RWPE2 (cell line): Measurements from ENCODE around the gene B3GNT8.

ENCODE experiments used
- ATAC-seq: fragments of 200-7000 bp; cut with Tn5 transposase; 3 replicates; pipeline ENCODE4 v1.9.1; 2021; ENCODE audit warnings: low read depth
- DNase-seq: peaks from one replicate; pipeline ENCODE4 v3.0.0-alpha.2; 2020; ENCODE audit warnings: low spot score
- H3K27ac ChIP-seq: fragments of 450-650 bp; 2 replicates; pipeline ENCODE4 v1.5.1; 2017; ENCODE audit warnings: mild to moderate bottlenecking; ENCODE audit not compliant: poor library complexity, severe bottlenecking
- H3K27me3 ChIP-seq: fragments of 250-450 bp; sonication (Bioruptor Pico); 2 replicates; pipeline ENCODE4 v1.5.1; 2021; ENCODE audit warnings: mild to moderate bottlenecking, moderate library complexity; ENCODE audit not compliant: insufficient read depth, poor library complexity, severe bottlenecking
- H3K36me3 ChIP-seq: fragments of 250-450 bp; sonication (Bioruptor Pico); 2 replicates; pipeline ENCODE4 v1.5.1; 2020; ENCODE audit warnings: low read depth, mild to moderate bottlenecking, moderate library complexity
- H3K4me1 ChIP-seq: fragments of 250-450 bp; sonication (Bioruptor Pico); 2 replicates; pipeline ENCODE4 v1.5.1; 2021; ENCODE audit warnings: mild to moderate bottlenecking, moderate library complexity; ENCODE audit not compliant: insufficient read depth, poor library complexity, severe bottlenecking
- H3K4me3 ChIP-seq: fragments of 250-450 bp; sonication (Bioruptor Pico); 2 replicates; pipeline ENCODE4 v1.5.1; 2021; ENCODE audit warnings: mild to moderate bottlenecking, moderate library complexity; ENCODE audit not compliant: severe bottlenecking
- H3K9me3 ChIP-seq: fragments of 250-450 bp; sonication (Bioruptor Pico); 2 replicates; pipeline ENCODE4 v1.5.1; 2021; ENCODE audit warnings: mild to moderate bottlenecking, moderate library complexity; ENCODE audit not compliant: severe bottlenecking
- CTCF ChIP-seq: fragments of 450-650 bp; IDR thresholded peaks from one replicate; pipeline ENCODE4 v1.5.1; 2017; ENCODE audit warnings: mild to moderate bottlenecking, moderate library complexity; ENCODE audit not compliant: poor library complexity, severe bottlenecking

The B3GNT8 gene

DNA sequence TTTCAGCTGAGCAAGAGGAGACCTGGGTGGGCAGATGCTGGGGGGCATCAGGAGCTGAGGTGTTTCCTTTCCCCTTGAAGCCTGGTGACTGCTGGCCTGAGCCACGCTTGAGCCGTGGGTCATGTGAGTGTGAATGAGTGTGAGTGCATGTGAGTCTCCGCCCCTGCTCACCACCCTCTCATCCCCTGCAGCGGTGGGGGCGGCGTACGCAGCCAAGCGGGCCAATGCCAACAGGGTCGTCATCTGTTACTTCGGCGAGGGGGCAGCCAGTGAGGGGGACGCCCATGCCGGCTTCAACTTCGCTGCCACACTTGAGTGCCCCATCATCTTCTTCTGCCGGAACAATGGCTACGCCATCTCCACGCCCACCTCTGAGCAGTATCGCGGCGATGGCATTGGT, 5.2 kb downstream of the B3GNT8 start:
- no peaks in the 10 kb centered on the region for H3K27me3 ChIP-seq
- ATAC-seq (no peak), DNase-seq (no peak)
- H3K4me3 ChIP-seq: no peak overlapping the region
- no peak for TF ChIP-seq CTCF
- H3K4me1 ChIP-seq: no peaks in the 10 kb centered on the region
- peaks cover 14% of the 10 kb centered on the region for H3K36me3 ChIP-seq
- H3K27ac ChIP-seq: no peak overlapping the region
- H3K9me3 ChIP-seq: no peaks in the 10 kb centered on the region

GRCh38 chr19:41421314-41421713, 5.9 kb downstream of the B3GNT8 start:
- ATAC-seq: no peak
- Histone ChIP-seq H3K36me3 (peaks cover 14% of the 10 kb centered on the region), H3K9me3 (no peaks in the 10 kb centered on the region), H3K27me3 (no peaks in the 10 kb centered on the region), H3K4me1 (no peaks in the 10 kb centered on the region), H3K4me3 (no peak overlapping the region), H3K27ac (no peak overlapping the region)
- no peak for DNase-seq
- no peak for TF ChIP-seq CTCF

DNA sequence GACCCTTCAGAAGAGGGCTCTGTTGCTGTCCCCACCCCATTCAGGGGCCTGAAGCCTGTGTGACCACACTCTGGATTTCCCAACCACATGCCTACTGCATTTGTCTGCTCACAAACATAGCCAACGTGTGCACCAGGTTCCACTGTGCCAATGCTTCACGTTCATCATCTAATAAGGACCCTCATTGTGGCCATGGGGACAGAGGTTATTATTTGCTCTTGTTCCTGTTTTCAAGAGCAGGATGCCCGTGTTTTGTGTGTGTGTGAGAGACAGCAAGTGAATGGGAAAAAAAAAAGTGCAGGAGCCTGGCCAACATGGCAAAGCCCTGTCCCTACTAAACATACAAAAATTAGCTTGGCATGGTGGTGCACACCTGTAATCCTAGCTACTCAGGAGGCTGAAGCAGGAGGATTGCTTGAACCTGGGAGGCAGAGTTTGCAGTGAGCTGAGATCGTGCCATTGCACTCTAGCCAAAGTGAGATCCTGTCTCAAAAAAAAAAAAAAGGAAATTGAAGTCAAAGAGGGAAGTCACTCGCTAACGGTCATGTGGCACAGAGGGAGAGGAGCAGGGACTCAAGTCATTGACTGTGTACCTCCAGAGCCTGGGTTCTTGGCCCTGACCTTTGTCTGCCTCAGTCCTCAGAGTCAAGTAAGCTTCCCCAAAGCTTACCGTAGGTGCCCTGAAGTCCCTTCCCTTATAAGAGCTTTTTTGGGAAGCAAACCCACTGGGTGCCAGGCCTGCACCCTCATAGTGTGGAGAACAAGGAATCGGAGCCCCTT, 6.9 kb downstream of the B3GNT8 start:
- TF ChIP-seq CTCF: no peak
- H3K4me3 ChIP-seq: no peak overlapping the region
- DNase-seq (no peak), ATAC-seq (no peak)
- no peaks in the 10 kb centered on the region for H3K9me3 ChIP-seq
- H3K4me1 ChIP-seq: no peaks in the 10 kb centered on the region
- peaks cover 14% of the 10 kb centered on the region for H3K36me3 ChIP-seq
- no peak overlapping the region for H3K27ac ChIP-seq
- no peaks in the 10 kb centered on the region for H3K27me3 ChIP-seq

- Histone ChIP-seq H3K36me3 (peaks cover 7% of the 10 kb centered on the region), H3K4me1 (no peaks in the 10 kb centered on the region), H3K4me3 (no peak overlapping the region), H3K27ac (no peak overlapping the region), H3K9me3 (no peaks in the 10 kb centered on the region), H3K27me3 (no peaks in the 10 kb centered on the region)
- no peak for TF ChIP-seq CTCF
- DNase-seq (no peak), ATAC-seq (no peak)
Measured at GRCh38 chr19:41416194-41416674, 10.9 kb downstream of the B3GNT8 start.

- no peaks in the 10 kb centered on the region for H3K9me3 ChIP-seq
- TF ChIP-seq CTCF: no peak
- H3K4me3 ChIP-seq: no peak overlapping the region
- DNase-seq: no peak
- H3K36me3 ChIP-seq: peaks cover 12% of the 10 kb centered on the region
- no peak overlapping the region for H3K27ac ChIP-seq
- H3K27me3 ChIP-seq: no peaks in the 10 kb centered on the region
- no peaks in the 10 kb centered on the region for H3K4me1 ChIP-seq
- ATAC-seq: no peak
Measured at GRCh38 chr19:41415154-41415571, 12.0 kb downstream of the B3GNT8 start.
